ENCODE measurements around the gene CASP5. TPM values are rescaled to one million over a fixed set of nuclear protein-coding genes. Genes with fewer than 3 reads are reported as not detected.

CASP5 gene
- total RNA-seq, 1 experiment from 2014 or later: not detected

- ATAC-seq: no peak
- H3K27me3 Mint-ChIP-seq (ENCODE audit: low read depth): no peaks in the 10 kb centered on the region
Measured at GRCh38 chr11:105004021-105004420, 18.9 kb downstream of the CASP5 start.

GRCh38 chr11:105003151-105003550, 19.8 kb downstream of the CASP5 start:
- no peaks in the 10 kb centered on the region for H3K27me3 Mint-ChIP-seq (ENCODE audit: low read depth)
- H3K9me3 Mint-ChIP-seq: peaks cover 13% of the 10 kb centered on the region
- peaks cover 11% of the 10 kb centered on the region for H3K4me1 Mint-ChIP-seq
- DNase-seq (ENCODE audit: low spot score) (no peak), ATAC-seq (no peak)
- TF ChIP-seq ZNF121 (CRISPR knock-in tag; IDR thresholded peaks at IDR 0.05) (peak; percentile 34; the same call in 1 of the 2 replicates), MXD4 (CRISPR knock-in tag; IDR thresholded peaks at IDR 0.05; ENCODE audit: borderline replicate concordance) (no peak)
- no peaks in the 10 kb centered on the region for H3K36me3 Mint-ChIP-seq
- POLR2A ChIA-PET: no interaction called here
- CTCF ChIA-PET: no interaction called here
- H3K4me3 Mint-ChIP-seq: no peak overlapping the region
- H3K27ac Mint-ChIP-seq: no peak overlapping the region

More at GRCh38 chr11:105004021-105004420, 18.9 kb downstream of the CASP5 start:
- no peak overlapping the region for H3K4me3 Mint-ChIP-seq
- ChIA-PET CTCF (no interaction called here), POLR2A (no interaction called here)
- peaks cover 11% of the 10 kb centered on the region for H3K4me1 Mint-ChIP-seq
- DNase-seq (ENCODE audit: low spot score): no peak
- H3K27ac Mint-ChIP-seq: no peak overlapping the region
- no peaks in the 10 kb centered on the region for H3K36me3 Mint-ChIP-seq
- TF ChIP-seq GABPB1 (CRISPR knock-in tag; IDR thresholded peaks at IDR 0.05): peak; percentile 80
- TF ChIP-seq, protein P1, sequence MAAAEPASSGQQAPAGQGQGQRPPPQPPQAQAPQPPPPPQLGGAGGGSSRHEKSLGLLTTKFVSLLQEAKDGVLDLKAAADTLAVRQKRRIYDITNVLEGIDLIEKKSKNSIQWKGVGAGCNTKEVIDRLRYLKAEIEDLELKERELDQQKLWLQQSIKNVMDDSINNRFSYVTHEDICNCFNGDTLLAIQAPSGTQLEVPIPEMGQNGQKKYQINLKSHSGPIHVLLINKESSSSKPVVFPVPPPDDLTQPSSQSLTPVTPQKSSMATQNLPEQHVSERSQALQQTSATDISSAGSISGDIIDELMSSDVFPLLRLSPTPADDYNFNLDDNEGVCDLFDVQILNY (CRISPR knock-in tag; IDR thresholded peaks at IDR 0.05): no peak
- peaks cover 13% of the 10 kb centered on the region for H3K9me3 Mint-ChIP-seq

DNA sequence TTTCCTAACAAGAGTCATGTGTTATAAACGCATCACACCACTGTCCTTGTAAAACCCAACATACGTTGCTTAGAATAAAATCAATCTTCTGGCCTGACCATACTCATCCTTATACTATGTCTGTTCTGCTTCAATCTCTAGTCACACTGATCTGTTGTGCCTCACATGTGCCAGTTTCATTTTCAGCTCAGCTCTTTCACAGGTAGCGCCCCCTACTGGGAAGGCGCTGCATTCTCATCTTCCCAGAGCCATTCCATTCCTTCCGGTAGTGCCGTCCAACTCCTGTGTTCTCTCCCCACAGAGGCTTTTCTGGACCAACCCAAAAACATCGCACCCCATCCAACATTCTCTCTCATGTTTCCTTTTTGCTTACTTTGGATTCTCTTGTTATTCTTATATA, 22.2 kb downstream of the CASP5 start:
- no peak overlapping the region; the same call in 1 of the 2 replicates for H3K27ac Mint-ChIP-seq
- H3K4me1 Mint-ChIP-seq: peaks cover 11% of the 10 kb centered on the region
- TF ChIP-seq, protein P2, sequence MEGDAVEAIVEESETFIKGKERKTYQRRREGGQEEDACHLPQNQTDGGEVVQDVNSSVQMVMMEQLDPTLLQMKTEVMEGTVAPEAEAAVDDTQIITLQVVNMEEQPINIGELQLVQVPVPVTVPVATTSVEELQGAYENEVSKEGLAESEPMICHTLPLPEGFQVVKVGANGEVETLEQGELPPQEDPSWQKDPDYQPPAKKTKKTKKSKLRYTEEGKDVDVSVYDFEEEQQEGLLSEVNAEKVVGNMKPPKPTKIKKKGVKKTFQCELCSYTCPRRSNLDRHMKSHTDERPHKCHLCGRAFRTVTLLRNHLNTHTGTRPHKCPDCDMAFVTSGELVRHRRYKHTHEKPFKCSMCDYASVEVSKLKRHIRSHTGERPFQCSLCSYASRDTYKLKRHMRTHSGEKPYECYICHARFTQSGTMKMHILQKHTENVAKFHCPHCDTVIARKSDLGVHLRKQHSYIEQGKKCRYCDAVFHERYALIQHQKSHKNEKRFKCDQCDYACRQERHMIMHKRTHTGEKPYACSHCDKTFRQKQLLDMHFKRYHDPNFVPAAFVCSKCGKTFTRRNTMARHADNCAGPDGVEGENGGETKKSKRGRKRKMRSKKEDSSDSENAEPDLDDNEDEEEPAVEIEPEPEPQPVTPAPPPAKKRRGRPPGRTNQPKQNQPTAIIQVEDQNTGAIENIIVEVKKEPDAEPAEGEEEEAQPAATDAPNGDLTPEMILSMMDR (IDR thresholded peaks at IDR 0.05): peak; percentile 86
- TF ChIP-seq IRF2 (CRISPR knock-in tag; IDR thresholded peaks at IDR 0.05; ENCODE audit: borderline replicate concordance, low read depth) (no peak), FOXP1 (CRISPR knock-in tag; IDR thresholded peaks at IDR 0.05; ENCODE audit: borderline replicate concordance) (no peak), ZNF317 (CRISPR knock-in tag; IDR thresholded peaks at IDR 0.05; ENCODE audit: borderline replicate concordance, low read depth) (0 out of 2 replicates have a peak, but pooled peaks have one; percentile 49), NR2C2 (CRISPR knock-in tag; IDR thresholded peaks at IDR 0.05) (no peak)
- TF ChIP-seq, protein P3, sequence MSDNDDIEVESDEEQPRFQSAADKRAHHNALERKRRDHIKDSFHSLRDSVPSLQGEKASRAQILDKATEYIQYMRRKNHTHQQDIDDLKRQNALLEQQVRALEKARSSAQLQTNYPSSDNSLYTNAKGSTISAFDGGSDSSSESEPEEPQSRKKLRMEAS (CRISPR knock-in tag; IDR thresholded peaks at IDR 0.05): peak; percentile 32; the same call in 1 of the 2 replicates
- ChIA-PET CTCF (interaction anchor here (0.6 to 1.1 kb wide), 9 partner anchors 8 to 391 kb away, joined by 3 to 7 read pairs (median 3); partner anchors contain the start of gene CASP4), POLR2A (no interaction called here)
- ATAC-seq: peak; percentile 84
- H3K27me3 Mint-ChIP-seq (ENCODE audit: low read depth): no peaks in the 10 kb centered on the region
- H3K36me3 Mint-ChIP-seq: no peaks in the 10 kb centered on the region
- peak; percentile 57 for DNase-seq (ENCODE audit: low spot score)
- H3K4me3 Mint-ChIP-seq: no peak overlapping the region
- H3K9me3 Mint-ChIP-seq: peaks cover 19% of the 10 kb centered on the region

- no peak overlapping the region for H3K27ac Mint-ChIP-seq
- POLR2A ChIA-PET: no interaction called here
- CTCF ChIA-PET: interaction anchor here (0.6 to 1.1 kb wide), 8 partner anchors 8 to 391 kb away, joined by 3 to 7 read pairs (median 3); partner anchors contain the start of gene CASP4
- peaks cover 5% of the 10 kb centered on the region for H3K4me1 Mint-ChIP-seq
- H3K36me3 Mint-ChIP-seq: no peaks in the 10 kb centered on the region
- H3K4me3 Mint-ChIP-seq: no peak overlapping the region
- peak; percentile 20 for DNase-seq (ENCODE audit: low spot score)
- peaks cover 24% of the 10 kb centered on the region for H3K9me3 Mint-ChIP-seq
- peak; percentile 60 for ATAC-seq
- H3K27me3 Mint-ChIP-seq (ENCODE audit: low read depth): no peaks in the 10 kb centered on the region
- TF ChIP-seq ERG (CRISPR knock-in tag; IDR thresholded peaks at IDR 0.05) (no peak), NFE2L1 (CRISPR knock-in tag; IDR thresholded peaks at IDR 0.05) (no peak), TEAD4 (CRISPR knock-in tag; IDR thresholded peaks at IDR 0.05) (no peak), EMX1 (CRISPR knock-in tag; IDR thresholded peaks at IDR 0.05) (no peak), CREM (CRISPR knock-in tag; IDR thresholded peaks at IDR 0.05) (no peak), ELF4 (CRISPR knock-in tag; IDR thresholded peaks at IDR 0.05; ENCODE audit: low read depth) (no peak), CBFB (CRISPR knock-in tag; IDR thresholded peaks at IDR 0.05; ENCODE audit: low read depth) (no peak)
- TF ChIP-seq, protein P1 (CRISPR knock-in tag; IDR thresholded peaks at IDR 0.05): no peak
- TF ChIP-seq, protein P2 (IDR thresholded peaks at IDR 0.05): peak; percentile 33
- TF ChIP-seq, protein P4, sequence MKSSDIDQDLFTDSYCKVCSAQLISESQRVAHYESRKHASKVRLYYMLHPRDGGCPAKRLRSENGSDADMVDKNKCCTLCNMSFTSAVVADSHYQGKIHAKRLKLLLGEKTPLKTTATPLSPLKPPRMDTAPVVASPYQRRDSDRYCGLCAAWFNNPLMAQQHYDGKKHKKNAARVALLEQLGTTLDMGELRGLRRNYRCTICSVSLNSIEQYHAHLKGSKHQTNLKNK (CRISPR knock-in tag; IDR thresholded peaks at IDR 0.05): no peak
Measured at GRCh38 chr11:105000167-105000566, 22.8 kb downstream of the CASP5 start.

Measured in WTC11 (cell line).